B cell (primary cell): ENCODE data around the gene FADS1. TPM values are rescaled to one million over a fixed set of nuclear protein-coding genes. Genes with fewer than 3 reads are reported as not detected.

Experiments used
- ATAC-seq: fragments of 200-7000 bp; cut with Tn5 transposase; one replicate; pipeline ENCODE4 v1.10.0; 2021; ENCODE audit warnings: low read depth, mild to moderate bottlenecking, moderate number of reproducible peaks, moderate library complexity
- CTCF ChIA-PET: fragments of 350-600 bp; sonication (Branson Sonifier 250); formaldehyde crosslinking; loops from one replicate; lab custom pipeline; 2021; ENCODE audit warnings: antibody characterized with exemption, inconsistent platforms; lab: Charles Lee
- POLR2A ChIA-PET: fragments of 350-600 bp; sonication (Branson Sonifier 250); formaldehyde crosslinking; loops from one replicate; lab custom pipeline; 2021; ENCODE audit warnings: antibody characterized with exemption; lab: Charles Lee
- DNase-seq: peaks from one replicate; pipeline ENCODE4 v3.0.0; 2013
- H2AFZ ChIP-seq: 2 replicates; pipeline ENCODE4 v1.6.1; 2012; ENCODE audit warnings: mild to moderate bottlenecking, low read depth, low read length; ENCODE audit not compliant: insufficient read depth, poor library complexity, severe bottlenecking
- H3K27ac ChIP-seq, 2 donors: 1 replicate in 1 of 2; 2 replicates in 1 of 2; pipeline ENCODE4 v1.5.1; 2012 to 2013; ENCODE audit warnings: low read length in 2 of 2, mild to moderate bottlenecking in 2 of 2, moderate library complexity in 1 of 2
- H3K27me3 ChIP-seq, 4 experiments: fragments of 200-600 bp in 1 of 4; sonication (generic) in 1 of 4; replicated peaks in 1 of 4; 1 replicate in 2 of 4; 2 replicates in 2 of 4; pipeline versions ENCODE4 v1.6.1 to v1.7.0; 2013 to 2016; ENCODE audit warnings: low read length in 3 of 4, mild to moderate bottlenecking in 2 of 4, mixed read lengths in 1 of 4, moderate library complexity in 1 of 4; ENCODE audit not compliant: insufficient read depth in 4 of 4, control insufficient read depth in 3 of 4; ENCODE audit errors: control extremely low read depth in 1 of 4
- H3K36me3 ChIP-seq, 2 experiments: replicated peaks in 1 of 2; 1 replicate in 1 of 2; 2 replicates in 1 of 2; pipeline versions ENCODE4 v1.6.1 to v1.7.1; 2013; ENCODE audit warnings: low read length in 1 of 2; ENCODE audit not compliant: insufficient read depth in 2 of 2, control insufficient read depth in 1 of 2; ENCODE audit errors: control extremely low read depth in 1 of 2, extremely low read depth in 1 of 2
- H3K4me1 ChIP-seq, 2 donors: fragments of 200-600 bp in 1 of 2; sonication (generic) in 1 of 2; 1 replicate in 1 of 2; 2 replicates in 1 of 2; pipeline versions ENCODE4 v1.5.1 to v1.6.1; 2013 to 2017; ENCODE audit warnings: low read length in 2 of 2; ENCODE audit not compliant: control insufficient read depth in 2 of 2, insufficient read depth in 2 of 2
- H3K4me2 ChIP-seq: replicated peaks from 2 replicates; pipeline ENCODE3; 2012; ENCODE audit warnings: mild to moderate bottlenecking, low read depth, low read length; ENCODE audit not compliant: poor library complexity, severe bottlenecking
- H3K4me3 ChIP-seq, 5 experiments: fragments of 200-600 bp in 1 of 5; sonication (generic) in 1 of 5; 1 replicate in 3 of 5; 2 replicates in 2 of 5; pipeline versions ENCODE4 v1.5.1 to v1.7.0; 2011 to 2016; ENCODE audit warnings: low read length in 4 of 5, mild to moderate bottlenecking in 4 of 5, low read depth in 2 of 5, control low read depth in 1 of 5, moderate library complexity in 1 of 5; ENCODE audit not compliant: insufficient read depth in 1 of 5; ENCODE audit errors: control extremely low read depth in 1 of 5, extremely low read depth in 1 of 5
- H3K79me2 ChIP-seq: fragments of 200-600 bp; sonication (generic); one replicate; pipeline ENCODE4 v1.6.0; 2016; ENCODE audit warnings: low read length; ENCODE audit not compliant: control insufficient read depth, insufficient read depth
- H3K9ac ChIP-seq: fragments of 200-600 bp; sonication (generic); 2 replicates; pipeline ENCODE4 v1.6.1; 2017; ENCODE audit warnings: mild to moderate bottlenecking, low read length, moderate library complexity
- H3K9me3 ChIP-seq, 3 donors: one replicate each; pipeline versions ENCODE4 v1.6.1 to v1.7.1; 2013; ENCODE audit warnings: low read length in 2 of 3; ENCODE audit not compliant: control insufficient read depth in 2 of 3, insufficient read depth in 1 of 3; ENCODE audit errors: control extremely low read depth in 1 of 3
- H4K20me1 ChIP-seq: 2 replicates; pipeline ENCODE4 v1.6.0; 2012; ENCODE audit warnings: mild to moderate bottlenecking, low read length; ENCODE audit not compliant: insufficient read depth, control insufficient read depth, poor library complexity, severe bottlenecking
- H3K27ac Mint-ChIP-seq: one replicate; pipeline ENCODE4 v1.8.0; 2021; ENCODE audit warnings: mixed read lengths
- H3K27me3 Mint-ChIP-seq: one replicate; pipeline ENCODE4 v1.8.0; 2021; ENCODE audit warnings: mixed read lengths
- H3K4me1 Mint-ChIP-seq: one replicate; pipeline ENCODE4 v1.8.0; 2021; ENCODE audit warnings: mixed read lengths
- H3K4me3 Mint-ChIP-seq: one replicate; pipeline ENCODE4 v1.8.0; 2021; ENCODE audit warnings: mixed read lengths
- H3K9me3 Mint-ChIP-seq: one replicate; pipeline ENCODE4 v1.8.0; 2022; ENCODE audit warnings: mixed read lengths; ENCODE audit not compliant: insufficient read depth
- EZH2 ChIP-seq: IDR thresholded peaks from 2 replicates; pipeline ENCODE4 v1.6.1; 2012; ENCODE audit warnings: borderline replicate concordance, low read depth, mild to moderate bottlenecking, moderate library complexity, low read length; ENCODE audit not compliant: insufficient read depth, poor library complexity, severe bottlenecking
- WGBS: methylation state at CpG from one replicate; pipeline ENCODE4 v1.1.5; 2013; ENCODE audit warnings: missing lambda C conversion rate; ENCODE audit not compliant: insufficient coverage; 5-methylcytosine and 5-hydroxymethylcytosine counted together
- intact Hi-C: fragments of 100-400 bp; cut with micrococcal nuclease; formaldehyde crosslinking; loops from one replicate; pipeline ENCODE4 v1.10.0; 2022
- polyA plus RNA-seq: library from polyadenylated mRNA; depleted of rRNA; stranded (reverse); fragments of >200 nt; gene quantifications from 2 replicates; pipeline ENCODE4 v1.2.3, GENCODE V29; 2012
- total RNA-seq, 2 donors: library from RNA; stranded (reverse); fragments of 120-200 nt in 1 of 2; gene quantifications; 1 replicate in 1 of 2; 2 replicates in 1 of 2; pipeline versions ENCODE4 v1.2.3 to v1.2.4, GENCODE V29; 2013 to 2022
- TF ChIP-seq, protein P1 (sequence below): fragments of 200-600 bp; IDR thresholded peaks from one replicate; pipeline ENCODE4 v1.8.0; 2022; ENCODE audit warnings: antibody characterized with exemption, mild to moderate bottlenecking

The FADS1 gene
- total and polyA plus RNA-seq, 2 donors (not counting 1 experiment from before 2014, with no cell fraction given), result 0.39 to 15.6 TPM

DNA sequence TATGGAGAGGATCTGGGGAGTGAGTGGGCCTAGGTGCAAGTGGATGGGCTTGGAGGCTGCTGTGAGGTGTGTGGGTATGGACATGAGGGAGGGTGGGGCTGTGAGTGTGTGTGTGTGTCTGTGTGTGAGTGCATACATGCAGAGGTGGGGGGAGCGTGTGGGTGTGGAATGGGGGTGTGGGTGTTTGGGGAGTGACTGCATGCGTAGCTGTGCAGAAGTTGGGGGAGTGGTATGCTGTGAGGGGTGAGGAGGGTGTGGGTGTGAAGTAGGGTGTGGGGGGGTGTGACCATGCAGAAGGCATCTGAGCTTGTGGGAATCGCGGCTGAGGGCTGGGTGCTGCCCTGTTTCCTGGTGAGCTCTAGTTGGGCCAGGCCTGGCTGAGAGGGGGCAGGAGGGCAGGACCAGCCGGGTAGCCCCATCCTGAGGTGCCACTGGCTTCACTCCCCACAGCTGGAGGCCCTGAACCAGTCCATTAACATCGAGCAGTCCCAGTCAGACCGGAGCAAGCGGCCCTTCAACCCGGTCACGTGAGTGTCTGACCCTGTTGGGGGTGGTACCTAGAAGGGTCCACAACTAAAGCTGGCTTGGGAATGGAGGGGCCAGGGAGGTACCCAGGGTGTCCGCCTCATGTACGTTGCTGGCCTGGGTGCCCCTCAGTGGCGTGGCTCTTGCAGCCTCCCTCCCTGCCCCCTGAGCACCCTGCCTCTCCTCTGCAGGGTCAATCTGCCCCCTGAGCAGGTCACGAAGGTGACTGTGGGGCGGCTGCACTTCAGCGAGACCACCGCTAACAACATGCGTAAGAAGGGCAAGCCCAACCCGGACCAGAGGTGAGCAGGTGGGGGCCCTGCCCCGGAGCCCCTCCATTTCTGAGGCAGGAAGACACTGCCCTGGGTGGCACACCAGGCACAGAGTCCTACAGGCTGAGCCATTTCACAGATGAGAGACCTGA, 40.9 kb downstream of the FADS1 start:
- Histone ChIP-seq H3K9me3 (no peaks in the 10 kb centered on the region), H3K4me1 (peaks cover 13 to 15% of the 10 kb centered on the region in 2 donors)

More for the DNA sequence above, 40.9 kb downstream of the FADS1 start:
- 89% methylated on average over 20 of the region's 20 CpGs for WGBS
- Histone ChIP-seq H2AFZ (no peak overlapping the region), H4K20me1 (no peaks in the 10 kb centered on the region), H3K4me2 (no peak overlapping the region), H3K27ac (no peak overlapping the region), H3K79me2 (no peaks in the 10 kb centered on the region), H3K27me3 (peaks cover 0 to 8% (median 0%) of the 10 kb centered on the region in 4 experiments), H3K9ac (no peak overlapping the region), H3K4me3 (no peak overlapping the region), H3K36me3 (no peaks in the 10 kb centered on the region)
- Mint-ChIP-seq H3K9me3 (no peaks in the 10 kb centered on the region), H3K27me3 (peaks cover 12% of the 10 kb centered on the region), H3K4me1 (peaks cover 17% of the 10 kb centered on the region), H3K4me3 (peak overlapping the region; percentile 18), H3K27ac (no peak overlapping the region)
- TF ChIP-seq, protein P1, sequence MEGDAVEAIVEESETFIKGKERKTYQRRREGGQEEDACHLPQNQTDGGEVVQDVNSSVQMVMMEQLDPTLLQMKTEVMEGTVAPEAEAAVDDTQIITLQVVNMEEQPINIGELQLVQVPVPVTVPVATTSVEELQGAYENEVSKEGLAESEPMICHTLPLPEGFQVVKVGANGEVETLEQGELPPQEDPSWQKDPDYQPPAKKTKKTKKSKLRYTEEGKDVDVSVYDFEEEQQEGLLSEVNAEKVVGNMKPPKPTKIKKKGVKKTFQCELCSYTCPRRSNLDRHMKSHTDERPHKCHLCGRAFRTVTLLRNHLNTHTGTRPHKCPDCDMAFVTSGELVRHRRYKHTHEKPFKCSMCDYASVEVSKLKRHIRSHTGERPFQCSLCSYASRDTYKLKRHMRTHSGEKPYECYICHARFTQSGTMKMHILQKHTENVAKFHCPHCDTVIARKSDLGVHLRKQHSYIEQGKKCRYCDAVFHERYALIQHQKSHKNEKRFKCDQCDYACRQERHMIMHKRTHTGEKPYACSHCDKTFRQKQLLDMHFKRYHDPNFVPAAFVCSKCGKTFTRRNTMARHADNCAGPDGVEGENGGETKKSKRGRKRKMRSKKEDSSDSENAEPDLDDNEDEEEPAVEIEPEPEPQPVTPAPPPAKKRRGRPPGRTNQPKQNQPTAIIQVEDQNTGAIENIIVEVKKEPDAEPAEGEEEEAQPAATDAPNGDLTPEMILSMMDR, result no peak
- no peak for TF ChIP-seq EZH2
- DNase-seq, result no peak
- POLR2A ChIA-PET, result interaction anchor here (0.6 kb wide), 1 partner anchor 10 kb away, joined by 6 read pairs; no protein-coding TSS in a partner anchor
- CTCF ChIA-PET, result no interaction called here
- intact Hi-C loops, result no loop called here
- ATAC-seq, result no peak
